UCSD-AML1 (cell line): Measurements from ENCODE around the gene RGMB.

Source experiments
- DNase-seq: peaks from one replicate; lab custom pipeline; 2025; ENCODE audit not compliant: unreplicated experiment; lab: John Stamatoyannopoulos, UW

The RGMB gene

DNA sequence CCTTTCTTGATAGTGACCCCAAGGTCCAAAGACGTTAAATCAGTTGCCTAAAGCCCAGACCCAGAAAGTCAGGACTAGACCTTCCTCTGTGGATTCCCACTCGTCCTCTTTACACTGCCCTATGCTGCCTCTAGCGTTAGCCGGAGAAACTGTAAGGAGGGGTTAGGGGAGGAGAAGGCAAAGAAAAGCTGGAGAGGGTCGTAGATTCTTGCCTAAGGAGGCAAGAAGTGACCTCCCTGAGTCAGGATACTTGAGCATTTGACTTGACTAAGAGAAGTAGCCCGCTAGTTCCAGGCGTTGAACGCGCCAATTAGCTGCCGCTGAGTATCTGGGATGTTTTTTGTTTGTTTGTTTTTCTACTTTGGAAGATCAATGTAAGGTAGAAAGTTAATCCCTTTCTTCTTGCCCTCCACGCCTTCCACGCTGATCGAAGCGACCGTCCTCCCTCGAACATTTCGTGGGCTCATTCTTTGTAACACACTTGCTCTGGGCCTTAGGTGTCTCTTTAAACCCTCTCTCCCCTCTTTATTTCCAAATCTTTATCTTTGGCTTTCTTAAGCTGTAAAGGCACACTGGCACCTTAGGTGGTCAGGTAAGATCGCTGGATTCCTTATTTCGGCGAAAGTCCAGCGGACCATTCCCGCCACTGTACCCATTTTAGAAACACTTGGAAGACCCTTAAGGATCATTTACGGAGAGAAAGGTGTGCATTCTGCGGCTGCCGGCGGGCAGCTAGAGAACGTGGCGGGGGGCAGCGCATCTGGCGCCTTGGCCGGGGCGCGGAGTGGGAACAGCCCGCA lies 5.1 kb upstream of the RGMB start:
- peak; percentile 9 for DNase-seq

DNA sequence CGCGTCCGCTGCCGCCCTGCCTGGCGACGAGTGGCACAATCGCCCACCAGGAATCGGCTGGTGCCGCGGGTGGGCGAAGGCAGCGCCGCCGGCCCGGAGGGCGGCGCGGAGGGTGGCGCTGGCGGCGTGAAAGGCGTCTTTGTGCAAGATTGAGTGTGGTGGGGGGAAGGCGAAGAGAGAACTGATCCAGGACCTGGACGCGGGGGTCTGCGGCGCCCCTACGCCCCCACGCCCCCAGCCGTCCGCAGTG lies 4.6 kb upstream of the RGMB start:
- DNase-seq: no peak

DNA sequence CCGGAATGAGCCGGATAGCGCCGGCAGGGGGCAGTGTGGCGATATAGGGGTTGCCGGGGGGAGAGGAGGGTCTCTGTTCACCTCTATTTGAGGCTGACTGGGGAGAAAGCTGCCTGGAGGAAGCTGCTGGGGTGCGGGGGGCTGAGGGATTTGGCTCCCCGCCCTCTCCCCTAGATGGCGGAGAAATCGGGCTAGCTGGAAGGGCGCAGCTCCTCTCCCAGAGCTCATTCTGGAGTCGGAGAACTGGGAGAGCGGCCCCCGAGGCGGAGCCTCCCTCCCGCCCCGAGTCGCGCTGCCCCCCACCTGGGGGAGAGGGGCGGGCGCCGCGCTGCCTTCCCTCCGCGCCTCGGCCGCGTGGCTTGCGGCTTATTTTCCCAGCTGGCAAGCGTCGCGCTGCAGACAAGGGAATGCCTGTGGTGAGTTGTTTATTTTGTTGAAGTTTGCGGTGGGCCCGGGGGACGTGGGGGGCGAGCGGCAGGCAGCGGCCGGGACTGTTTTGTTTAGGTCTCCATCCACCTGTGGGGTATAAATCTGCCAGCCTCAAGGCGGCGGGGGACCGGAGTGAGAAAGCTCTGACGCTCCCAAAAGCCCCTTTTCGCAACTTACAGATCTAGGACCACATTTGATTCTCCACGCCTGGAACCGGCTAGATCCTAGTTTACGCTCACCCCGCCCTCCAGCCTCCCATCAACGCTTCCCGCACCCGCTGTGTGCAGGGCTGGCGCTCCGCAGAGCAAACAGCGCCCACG lies 4.1 kb upstream of the RGMB start:
- no peak for DNase-seq

DNA sequence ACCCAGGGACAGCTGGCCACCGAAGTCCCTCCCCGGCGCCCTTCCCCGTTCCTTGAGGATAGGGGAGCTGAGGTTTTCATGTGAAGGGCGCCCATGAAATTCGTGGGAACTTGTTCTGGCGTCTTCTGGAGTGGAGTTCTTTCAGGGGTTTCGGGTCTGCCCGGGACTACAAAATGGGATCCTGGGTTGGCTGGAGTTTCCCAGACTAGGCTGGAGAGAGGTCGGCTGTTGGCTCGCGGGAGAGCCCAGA lies 3.6 kb upstream of the RGMB start:
- no peak for DNase-seq

DNA sequence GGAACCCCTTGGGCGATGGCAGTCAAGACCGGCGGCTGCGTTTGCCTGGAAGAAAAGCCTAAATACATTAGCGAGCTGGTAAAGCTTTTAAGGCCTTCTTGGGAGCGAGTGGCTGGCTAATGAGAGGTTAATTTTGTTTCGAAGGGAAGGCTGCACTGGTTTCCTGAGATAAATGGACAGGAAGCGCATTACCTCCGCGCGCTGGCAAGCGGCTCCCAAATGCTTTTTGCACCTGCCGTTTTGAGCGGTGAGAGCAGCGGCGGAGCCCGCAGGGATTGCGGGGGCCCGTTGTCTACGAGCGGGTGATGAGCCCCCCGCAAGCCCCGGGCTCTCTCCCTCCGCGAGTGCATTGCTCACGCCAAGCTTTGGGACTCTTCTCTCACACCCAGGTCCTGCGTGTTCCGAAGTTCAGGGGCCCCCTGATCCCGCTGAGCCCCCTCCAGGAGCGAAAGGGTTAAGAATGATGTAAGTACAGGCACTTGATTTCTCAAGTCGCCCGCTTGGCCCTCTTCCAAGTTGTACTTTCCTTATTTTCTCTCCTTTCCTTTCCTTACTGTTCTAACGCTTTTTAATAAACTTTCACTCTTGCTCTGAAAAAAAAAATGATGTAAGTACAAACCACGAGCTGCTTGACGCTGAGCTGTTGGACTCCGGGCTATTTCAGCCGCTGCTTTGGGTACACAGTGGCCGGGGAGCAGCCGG lies 3.1 kb upstream of the RGMB start:
- DNase-seq: peak; percentile 12

DNA sequence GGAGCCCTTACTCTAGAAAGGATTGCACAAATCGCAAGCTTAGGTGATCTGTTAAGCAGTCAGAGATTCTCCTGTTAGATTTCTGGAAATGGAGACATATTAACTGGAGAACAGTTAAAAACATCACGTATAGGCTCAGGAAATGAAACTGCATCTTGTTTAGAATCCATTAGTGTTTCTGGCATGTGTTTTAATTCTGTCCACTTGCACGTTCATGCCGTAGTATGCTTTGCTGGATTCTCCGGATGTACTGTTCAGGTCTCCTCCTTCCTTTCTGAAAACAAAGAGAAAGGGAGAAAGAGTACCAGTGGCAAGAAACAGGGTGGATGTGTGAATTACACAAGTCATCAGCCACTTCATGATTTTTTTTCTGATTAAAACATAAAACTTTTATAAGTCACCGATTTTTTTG lies 2.5 kb upstream of the RGMB start:
- no peak for DNase-seq

DNA sequence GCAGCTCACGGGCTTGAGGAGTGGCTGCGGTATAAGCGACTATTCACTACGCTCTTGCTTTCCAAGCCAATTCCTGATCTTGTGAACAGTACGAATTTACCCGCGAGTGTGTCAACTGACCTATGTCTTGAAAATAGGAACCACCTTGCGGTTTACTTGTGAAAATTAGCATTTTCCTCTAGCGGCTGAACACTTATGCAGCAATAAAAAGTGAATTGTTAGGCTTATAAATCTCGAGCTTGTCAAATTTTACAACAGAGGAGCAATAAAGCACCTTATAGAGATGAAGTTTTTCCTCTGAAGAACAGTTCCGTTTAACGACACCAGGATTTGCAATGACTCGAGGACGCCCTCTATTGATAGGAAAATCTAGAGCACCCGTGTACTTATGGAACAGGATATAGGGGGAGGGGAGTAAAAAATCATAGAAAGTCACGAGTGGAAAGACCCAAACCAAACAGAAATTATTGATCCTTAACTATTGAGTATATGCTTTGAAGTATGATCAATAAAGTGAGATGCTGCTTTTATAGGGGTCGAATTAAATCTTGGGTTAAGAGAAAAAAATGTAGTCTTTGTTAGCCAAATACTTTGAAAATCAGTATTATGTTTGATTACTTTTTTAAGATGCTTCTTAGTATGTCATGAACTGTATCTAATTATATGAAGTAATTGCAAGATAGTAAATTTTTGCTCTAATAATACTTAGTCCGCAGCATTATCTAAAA lies 1.9 kb upstream of the RGMB start:
- peak; percentile 12 for DNase-seq

DNA sequence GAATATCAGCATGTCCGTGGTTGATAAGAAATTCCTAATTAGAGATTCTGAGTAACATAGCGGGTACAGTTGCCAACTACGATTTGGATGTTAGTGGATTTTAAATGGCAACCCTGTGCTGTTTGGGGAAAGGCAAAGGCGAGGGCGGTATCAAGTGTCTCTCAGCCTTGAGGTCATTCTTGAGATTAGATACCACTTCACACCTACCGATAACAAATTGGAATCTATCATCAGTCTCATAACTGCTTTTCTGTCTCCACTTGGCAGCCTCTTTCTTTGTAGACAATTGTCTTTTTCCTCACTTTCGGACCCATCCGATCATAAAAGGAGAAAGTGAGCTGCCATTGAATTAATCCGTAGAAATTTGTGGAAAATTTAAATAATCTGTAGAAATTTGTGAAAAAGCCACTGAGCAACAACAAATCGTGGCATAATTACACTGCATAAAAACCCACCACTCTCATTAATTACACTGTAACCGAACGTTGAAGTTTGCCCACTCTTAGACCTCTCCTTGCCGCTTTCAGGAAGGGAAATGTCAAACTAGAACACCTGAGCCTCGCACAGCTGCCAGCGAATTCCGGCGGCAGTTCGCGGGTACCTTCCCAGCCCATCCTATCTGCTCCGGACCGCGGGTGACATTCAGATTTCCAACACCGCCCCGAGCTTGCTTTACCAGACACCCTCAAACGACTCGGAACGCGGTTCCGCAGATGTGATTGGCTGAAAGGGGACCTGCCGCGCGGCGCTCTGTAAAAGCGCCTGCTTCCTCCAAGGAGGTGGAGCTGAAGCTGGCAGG lies 849 bp upstream of the RGMB start:
- no peak for DNase-seq

DNA sequence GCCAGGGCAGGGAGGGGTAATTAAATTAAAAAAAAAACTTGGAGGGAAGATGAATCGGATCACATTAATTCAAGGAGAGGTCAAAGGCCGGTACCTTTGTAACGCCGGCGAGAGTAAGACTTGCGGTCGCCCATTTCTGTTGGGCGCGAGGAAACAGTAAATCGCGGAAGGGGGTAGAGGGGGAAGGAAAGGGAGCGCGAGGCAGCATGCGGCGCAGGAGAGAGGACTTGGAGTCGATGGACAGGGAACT lies 324 bp upstream of the RGMB start:
- peak; percentile 6 for DNase-seq

DNA sequence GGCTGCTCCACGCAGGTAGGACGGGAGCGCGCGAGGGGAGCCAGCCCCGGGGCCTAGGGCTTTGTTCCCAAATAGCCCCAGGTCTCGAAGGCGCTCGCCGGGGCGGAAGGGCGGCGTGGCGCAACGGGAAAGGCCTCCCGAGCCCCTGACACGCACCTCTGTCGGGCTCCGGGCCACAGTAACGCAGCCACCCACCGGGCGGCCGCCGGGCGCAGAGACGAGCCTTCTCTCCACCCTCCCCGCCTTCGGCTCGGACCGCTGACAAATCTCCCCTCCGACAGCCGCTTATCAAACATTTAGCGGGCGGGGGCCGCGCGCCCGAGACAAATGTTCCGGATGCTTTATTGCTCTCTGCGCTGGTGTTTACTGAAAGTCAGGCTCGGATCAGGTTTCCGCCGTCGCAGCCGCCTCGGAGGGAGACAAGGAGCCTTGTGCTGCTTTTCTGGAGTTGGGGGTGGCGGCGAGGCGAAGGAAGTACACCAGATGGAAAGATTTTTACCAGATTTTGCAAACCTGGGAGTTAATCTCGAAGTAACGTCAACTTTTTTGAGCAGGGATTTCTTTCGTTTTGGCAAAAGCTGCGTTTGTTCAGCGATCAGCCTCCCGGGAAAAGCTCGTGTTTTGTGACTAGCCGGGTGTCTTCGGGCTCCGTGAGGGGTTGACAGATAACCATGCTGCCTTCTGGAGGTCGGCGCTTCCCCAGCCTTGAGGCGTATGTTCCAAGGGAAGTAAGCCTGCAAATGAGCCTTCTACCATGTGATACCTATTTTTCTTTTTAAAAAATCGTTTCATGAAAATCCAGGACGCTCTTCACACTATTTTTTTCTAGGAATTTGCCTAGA lies 950 bp downstream of the RGMB start:
- DNase-seq: peak; percentile 45

DNA sequence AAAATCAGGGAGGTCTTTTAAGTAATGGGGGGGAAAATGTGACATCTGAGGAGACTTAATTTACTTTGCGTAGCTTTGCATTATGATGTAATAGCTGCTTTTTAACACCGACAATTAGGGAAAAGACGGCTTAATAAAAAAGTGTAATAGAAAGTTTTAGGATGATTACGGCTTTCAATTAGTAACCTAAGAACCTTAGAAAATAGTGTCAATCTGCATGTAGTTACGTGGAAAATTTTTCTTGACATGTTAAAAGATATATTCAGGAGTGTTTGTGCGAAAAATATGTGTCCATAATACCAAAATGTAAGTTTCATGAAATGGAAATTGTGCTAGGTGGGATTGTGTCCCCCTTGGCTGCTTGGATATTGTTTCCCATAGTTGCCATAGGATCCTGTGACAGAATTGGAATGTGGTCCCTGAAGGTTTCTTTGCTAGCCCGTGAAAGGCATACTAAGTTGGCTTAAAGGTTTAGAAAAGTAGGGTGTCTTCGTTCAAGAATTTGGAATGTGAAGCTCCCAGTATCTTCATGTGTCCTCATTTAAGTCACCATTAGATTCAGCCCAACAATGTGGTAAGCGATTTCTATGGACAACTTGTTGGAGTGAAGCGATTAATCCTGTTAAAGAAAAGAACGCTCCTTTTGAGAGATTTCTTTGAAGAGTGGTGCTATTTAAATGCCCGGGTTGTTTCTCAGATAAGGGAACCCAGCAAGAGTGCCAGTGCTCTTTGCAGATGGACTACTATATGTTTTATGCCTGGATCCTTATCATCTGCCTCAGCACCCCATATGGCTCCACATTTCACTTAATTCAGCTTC lies 2.0 kb downstream of the RGMB start:
- no peak for DNase-seq

DNA sequence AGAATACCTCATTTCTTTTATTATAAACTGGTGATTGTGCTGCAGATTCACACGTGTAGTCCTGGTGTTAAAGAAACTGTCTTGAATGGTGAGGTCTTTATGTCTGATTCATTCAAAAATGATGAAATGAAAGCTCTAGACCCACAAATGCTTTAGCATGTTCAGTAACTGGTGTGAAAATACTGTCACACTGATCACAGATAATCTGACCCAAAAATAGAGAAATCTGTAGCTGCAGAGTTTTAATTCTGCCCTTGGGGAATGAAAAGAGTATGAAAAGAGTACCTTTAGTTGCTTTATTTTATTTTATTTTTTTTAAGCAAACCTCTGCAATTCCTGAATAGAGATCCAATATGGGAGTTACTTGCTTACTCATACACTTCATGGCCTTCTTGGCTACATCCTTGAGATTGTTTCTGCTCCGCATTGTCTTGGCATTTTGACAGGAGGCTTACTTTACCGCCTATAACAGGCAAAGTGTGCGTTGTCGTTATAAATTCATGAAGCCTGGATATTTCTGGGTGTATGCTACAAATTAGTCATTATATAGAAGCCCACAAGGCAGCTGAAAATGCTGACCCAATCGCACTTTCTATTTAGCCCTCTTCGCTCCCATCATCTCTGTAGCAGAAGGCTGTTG lies 2.7 kb downstream of the RGMB start:
- DNase-seq: no peak

DNA sequence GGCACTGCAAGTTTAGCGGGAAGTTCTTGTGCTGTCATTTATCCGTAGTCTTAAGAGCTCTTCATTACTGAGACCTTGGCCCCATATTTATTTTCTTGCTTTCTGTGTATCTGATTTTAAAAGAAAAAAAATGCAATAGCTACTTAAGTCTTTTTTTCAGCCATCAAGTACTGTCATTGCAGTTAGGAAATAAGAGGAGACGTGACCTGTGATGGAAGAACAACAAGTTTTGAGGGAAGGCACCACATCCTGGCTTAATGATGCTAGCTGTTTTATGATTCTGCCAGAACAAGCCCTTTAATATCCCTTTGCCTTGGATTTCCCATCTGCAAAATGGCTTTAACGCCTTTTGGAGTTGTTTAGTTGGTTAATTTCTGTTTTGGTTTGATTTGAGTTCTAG lies 3.8 kb downstream of the RGMB start:
- DNase-seq: no peak

DNA sequence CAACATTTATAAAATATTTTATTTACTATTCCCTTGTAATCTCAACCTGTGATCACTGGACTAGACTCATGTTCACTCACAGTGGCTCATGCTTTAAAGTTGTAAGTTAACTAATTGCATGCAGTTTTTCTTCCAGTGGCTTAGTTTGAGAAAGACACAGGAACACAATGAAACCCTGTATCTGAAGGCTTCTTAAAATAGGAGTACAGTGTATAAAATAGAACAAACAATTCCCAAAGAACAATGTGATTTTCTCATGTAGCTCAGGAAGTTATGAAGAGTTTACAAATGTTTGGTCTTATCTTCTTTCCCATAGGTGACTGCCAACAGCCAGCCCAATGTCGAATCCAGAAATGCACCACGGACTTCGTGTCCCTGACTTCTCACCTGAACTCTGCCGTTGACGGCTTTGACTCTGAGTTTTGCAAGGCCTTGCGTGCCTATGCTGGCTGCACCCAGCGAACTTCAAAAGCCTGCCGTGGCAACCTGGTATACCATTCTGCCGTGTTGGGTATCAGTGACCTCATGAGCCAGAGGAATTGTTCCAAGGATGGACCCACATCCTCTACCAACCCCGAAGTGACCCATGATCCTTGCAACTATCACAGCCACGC lies 5.9 kb downstream of the RGMB start:
- no peak for DNase-seq

DNA sequence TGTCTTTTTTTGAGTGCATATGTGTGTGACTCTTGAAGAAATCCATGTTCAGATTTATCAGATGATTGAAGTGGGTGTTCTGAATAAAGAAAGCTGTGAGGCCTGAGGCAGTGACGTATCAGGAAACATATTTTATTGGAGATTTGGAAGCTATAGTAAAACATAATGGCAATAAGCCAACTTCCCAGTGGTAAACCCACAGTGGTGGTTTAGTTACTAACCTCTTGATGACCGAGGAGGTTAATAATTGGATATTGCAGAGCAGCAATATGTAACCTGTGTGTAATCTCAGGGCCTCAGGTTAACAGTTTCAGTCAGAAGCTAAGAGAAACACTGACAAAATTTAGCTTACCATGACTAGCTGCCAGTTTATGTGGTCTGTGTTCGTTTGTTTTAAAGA lies 6.9 kb downstream of the RGMB start:
- DNase-seq: no peak

DNA sequence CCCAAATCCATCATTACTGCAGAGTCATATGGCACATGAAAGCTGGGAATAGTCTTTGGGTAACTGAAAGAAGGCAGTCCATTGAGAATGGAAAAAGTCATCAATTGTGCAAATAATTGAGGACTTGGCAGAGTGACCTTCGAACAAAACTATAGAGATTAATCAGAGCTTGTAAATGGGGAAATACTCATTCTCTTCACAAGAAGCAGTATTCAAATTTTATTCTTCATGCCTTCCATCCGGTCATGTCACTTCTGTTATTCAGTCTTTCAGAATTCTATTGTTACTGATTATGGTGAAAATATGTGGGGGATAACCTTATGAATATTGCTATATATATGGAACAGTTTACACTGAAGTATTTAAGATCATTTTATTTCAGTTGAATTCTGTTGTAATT lies 8.1 kb downstream of the RGMB start:
- DNase-seq: no peak

DNA sequence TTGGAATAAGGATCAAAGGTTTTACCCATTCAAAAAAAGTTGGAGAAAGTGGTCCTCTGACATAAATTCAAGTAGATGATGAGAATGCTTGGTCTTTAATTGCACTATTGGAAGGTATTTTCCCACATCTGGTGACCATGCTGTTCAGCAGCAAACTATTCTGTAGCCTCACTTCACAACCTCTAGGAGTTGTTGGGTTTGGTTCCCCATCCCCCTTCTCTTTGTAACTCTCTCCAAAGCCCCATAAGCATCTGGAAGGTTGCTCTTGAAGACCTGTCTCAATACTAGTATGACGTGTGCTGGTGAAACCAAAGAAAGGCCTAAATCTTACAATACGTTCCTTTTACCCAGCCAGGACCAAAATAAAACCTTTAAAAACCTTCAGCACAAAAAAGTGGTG lies 8.5 kb downstream of the RGMB start:
- no peak for DNase-seq

DNA sequence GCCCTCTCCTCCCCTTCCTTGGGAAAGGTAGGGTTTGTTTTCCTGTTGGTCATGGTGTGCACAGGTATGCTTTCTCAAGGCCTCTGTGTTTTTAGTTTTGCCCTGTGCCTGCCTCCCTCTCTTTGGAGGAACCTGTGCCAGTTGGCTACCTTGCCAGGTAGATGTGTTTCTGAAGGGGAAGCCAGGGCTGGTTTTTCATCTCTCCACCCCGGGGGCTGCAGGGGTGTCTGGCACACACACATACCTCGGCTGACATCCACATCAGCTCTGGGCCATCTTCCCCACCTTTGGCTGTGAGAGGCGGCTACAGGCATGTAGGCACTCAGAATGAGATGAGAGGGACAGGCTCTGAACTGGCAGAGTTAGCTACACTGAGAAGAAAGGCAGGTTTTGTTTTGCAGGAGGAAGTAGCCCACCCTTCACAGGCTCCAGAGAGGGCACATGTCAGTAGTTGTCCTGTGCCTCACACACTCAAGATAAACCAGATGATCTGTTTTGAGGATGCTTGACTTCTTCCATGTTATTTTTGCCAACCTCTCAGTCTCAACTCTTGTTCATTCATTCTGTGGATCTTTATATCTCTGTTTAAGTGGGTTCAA lies 9.7 kb downstream of the RGMB start:
- no peak for DNase-seq
